Panc1 (cell line): ENCODE data around the gene GPR176. TPM values are rescaled to one million over a fixed set of nuclear protein-coding genes. Genes with fewer than 3 reads are reported as not detected.

Experiments used
- ATAC-seq: fragments of 200-7000 bp; cut with Tn5 transposase; 2 replicates; pipeline ENCODE4 v1.9.1; 2020; ENCODE audit warnings: mild to moderate bottlenecking, moderate library complexity
- BruUV-seq: library from RNA; stranded (reverse); fragments of 400-500 nt; replicated peaks from 2 replicates; lab custom pipeline; 2021; lab: Mats Ljungman, UMichigan
- CTCF ChIA-PET: fragments of 300-600 bp; sonication (Branson Sonifier 250); formaldehyde crosslinking; loops from one replicate; lab custom pipeline; 2022; ENCODE audit warnings: antibody characterized with exemption; lab: Charles Lee
- POLR2A ChIA-PET: fragments of 300-600 bp; sonication (Branson Sonifier 250); formaldehyde crosslinking; loops from one replicate; lab custom pipeline; 2022; ENCODE audit warnings: antibody characterized with exemption; lab: Charles Lee
- DNase-seq: peaks from one replicate; pipeline ENCODE4 v3.0.0-alpha.2; 2010; ENCODE audit warnings: low read depth, low spot score
- H3K27ac ChIP-seq: 2 replicates; pipeline ENCODE4 v1.5.1; 2011; ENCODE audit warnings: mild to moderate bottlenecking, low read length, inconsistent platforms
- H3K27me3 ChIP-seq: fragments of 200-500 bp; sonication (Bioruptor generic); 2 replicates; pipeline ENCODE4 v1.6.0; 2014; ENCODE audit warnings: low read length, inconsistent platforms; ENCODE audit not compliant: control insufficient read depth, insufficient read depth
- H3K36me3 ChIP-seq: fragments of 200-500 bp; sonication (Bioruptor generic); 2 replicates; pipeline ENCODE4 v1.5.1; 2014; ENCODE audit warnings: inconsistent platforms, mild to moderate bottlenecking, low read length, moderate library complexity; ENCODE audit not compliant: control insufficient read depth, insufficient read depth
- H3K4me1 ChIP-seq: 2 replicates; pipeline ENCODE4 v1.5.1; 2011; ENCODE audit warnings: inconsistent platforms, mild to moderate bottlenecking, low read length, moderate library complexity; ENCODE audit not compliant: control insufficient read depth, insufficient read depth
- H3K4me3 ChIP-seq, 2 experiments: 2 replicates each; pipeline ENCODE4 v1.5.1; 2011 to 2012; ENCODE audit warnings: low read depth in 2 of 2, low read length in 2 of 2, mild to moderate bottlenecking in 2 of 2, inconsistent platforms in 1 of 2, moderate library complexity in 1 of 2
- H3K9me3 ChIP-seq: fragments of 200-500 bp; sonication (Bioruptor generic); 2 replicates; pipeline ENCODE4 v1.5.1; 2014; ENCODE audit warnings: low read depth, mild to moderate bottlenecking, inconsistent platforms, low read length, moderate library complexity; ENCODE audit not compliant: control insufficient read depth, insufficient read depth
- CTCF ChIP-seq: fragments of 450-650 bp; IDR thresholded peaks from 2 replicates; pipeline ENCODE4 v1.5.1; 2017; ENCODE audit warnings: mild to moderate bottlenecking
- POLR2AphosphoS5 ChIP-seq: IDR thresholded peaks from 2 replicates; pipeline ENCODE4 v1.6.1; 2012; ENCODE audit warnings: mild to moderate bottlenecking, low read depth, low read length, moderate library complexity
- REST ChIP-seq, 2 experiments: IDR thresholded peaks; 2 replicates each; pipeline ENCODE4 v1.6.1; 2011 to 2012; ENCODE audit warnings: low read depth in 2 of 2, control low read depth in 1 of 2, low read length in 1 of 2, mild to moderate bottlenecking in 1 of 2, moderate library complexity in 1 of 2; ENCODE audit not compliant: insufficient read depth in 1 of 2
- SIN3A ChIP-seq: IDR thresholded peaks from 2 replicates; pipeline ENCODE4 v1.6.1; 2012; ENCODE audit warnings: low read depth, mild to moderate bottlenecking, low read length, moderate library complexity, borderline replicate concordance; ENCODE audit not compliant: insufficient read depth
- TCF7L2 ChIP-seq: IDR thresholded peaks from 2 replicates; pipeline ENCODE4 v1.6.1; 2011; ENCODE audit warnings: mild to moderate bottlenecking, low read depth, low read length, inconsistent platforms
- in situ Hi-C: cut with HindIII; loops from 2 replicates; pipeline ENCODE4 v1.10.0; 2016; ENCODE audit warnings: low sequenced_read_pairs, low pct_unique_long_range_greater_than_20kb
- intact Hi-C: fragments of 100-400 bp; cut with micrococcal nuclease; formaldehyde crosslinking; loops from one replicate; pipeline ENCODE4 v1.10.0; 2022; ENCODE audit not compliant: unreplicated experiment
- total RNA-seq: library from RNA; stranded (reverse); gene quantifications from one replicate; pipeline ENCODE4 v1.2.1, GENCODE V29; 2021; ENCODE audit not compliant: unreplicated experiment

Gene GPR176
- total RNA-seq, 1 experiment from 2014 or later: 12.7 TPM

- in situ Hi-C loops (no loop called here), intact Hi-C loops (no loop called here)
- no TSS peak for BruUV-seq
- Histone ChIP-seq H3K27ac (no peak overlapping the region), H3K9me3 (no peaks in the 10 kb centered on the region), H3K4me1 (no peaks in the 10 kb centered on the region), H3K36me3 (no peaks in the 10 kb centered on the region), H3K27me3 (no peaks in the 10 kb centered on the region), H3K4me3 (no peak overlapping the region)
- TF ChIP-seq POLR2AphosphoS5 (no peak), TCF7L2 (no peak), CTCF (no peak), SIN3A (no peak), REST (IDR thresholded peaks at IDR 0.05; ENCODE audit: insufficient read depth in 1 of 2, low read depth in 2 of 2, low read length in 1 of 2) (no peak)
- ChIA-PET CTCF (no interaction called here), POLR2A (interaction anchor here (0.6 kb wide), 1 partner anchor 57 kb away, joined by 4 read pairs; no protein-coding TSS in a partner anchor)
- DNase-seq: no peak
- ATAC-seq: no peak
Observed at GRCh38 chr15:39870537-39870936, 49.5 kb downstream of the GPR176 start.

GRCh38 chr15:39869858-39870515, 50.1 kb downstream of the GPR176 start:
- TF ChIP-seq SIN3A: no peak
- no peak for TF ChIP-seq TCF7L2
- TF ChIP-seq CTCF: no peak
- no peak for TF ChIP-seq POLR2AphosphoS5
- TF ChIP-seq REST (IDR thresholded peaks at IDR 0.05; ENCODE audit: insufficient read depth in 1 of 2, low read depth in 2 of 2, low read length in 1 of 2): no peak
- POLR2A ChIA-PET: interaction anchor here (0.6 kb wide), 1 partner anchor 56 kb away, joined by 4 read pairs; no protein-coding TSS in a partner anchor
- Histone ChIP-seq H3K27ac (no peak overlapping the region), H3K9me3 (no peaks in the 10 kb centered on the region), H3K4me3 (no peak overlapping the region), H3K36me3 (no peaks in the 10 kb centered on the region), H3K27me3 (no peaks in the 10 kb centered on the region), H3K4me1 (no peaks in the 10 kb centered on the region)
- in situ Hi-C loops: no loop called here
- DNase-seq (no peak), ATAC-seq (no peak)
- intact Hi-C loops: no loop called here
- CTCF ChIA-PET: no interaction called here
- BruUV-seq: no TSS peak
